ENCODE results near the gene EIF4G1.
"Not testable (repeated sequence)": the region's sequence is repeated elsewhere in the genome, so short reads cannot be mapped to it uniquely, and the experiment has no call there.

The EIF4G1 gene

DNA sequence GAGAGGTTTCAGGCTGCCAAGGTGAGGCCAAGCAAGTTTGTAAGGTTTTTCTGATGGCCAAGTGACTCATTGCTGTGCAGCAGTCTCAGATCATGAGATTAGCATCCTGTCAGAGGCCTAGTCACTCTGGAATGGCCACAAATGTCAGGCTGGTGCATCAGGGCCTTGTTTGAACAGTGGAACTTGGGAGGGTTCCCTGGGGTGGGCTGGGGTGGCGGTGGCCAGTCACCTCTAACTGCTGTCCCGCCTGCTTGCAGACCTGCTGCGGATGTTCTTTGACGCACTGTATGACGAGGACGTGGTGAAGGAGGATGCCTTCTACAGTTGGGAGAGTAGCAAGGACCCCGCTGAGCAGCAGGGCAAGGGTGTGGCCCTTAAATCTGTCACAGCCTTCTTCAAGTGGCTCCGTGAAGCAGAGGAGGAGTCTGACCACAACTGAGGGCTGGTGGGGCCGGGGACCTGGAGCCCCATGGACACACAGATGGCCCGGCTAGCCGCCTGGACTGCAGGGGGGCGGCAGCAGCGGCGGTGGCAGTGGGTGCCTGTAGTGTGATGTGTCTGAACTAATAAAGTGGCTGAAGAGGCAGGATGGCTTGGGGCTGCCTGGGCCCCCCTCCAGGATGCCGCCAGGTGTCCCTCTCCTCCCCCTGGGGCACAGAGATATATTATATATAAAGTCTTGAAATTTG is 20.2 kb downstream of the EIF4G1 start:
- DNase-seq (ENCODE audit: low read depth) = no peak

DNA sequence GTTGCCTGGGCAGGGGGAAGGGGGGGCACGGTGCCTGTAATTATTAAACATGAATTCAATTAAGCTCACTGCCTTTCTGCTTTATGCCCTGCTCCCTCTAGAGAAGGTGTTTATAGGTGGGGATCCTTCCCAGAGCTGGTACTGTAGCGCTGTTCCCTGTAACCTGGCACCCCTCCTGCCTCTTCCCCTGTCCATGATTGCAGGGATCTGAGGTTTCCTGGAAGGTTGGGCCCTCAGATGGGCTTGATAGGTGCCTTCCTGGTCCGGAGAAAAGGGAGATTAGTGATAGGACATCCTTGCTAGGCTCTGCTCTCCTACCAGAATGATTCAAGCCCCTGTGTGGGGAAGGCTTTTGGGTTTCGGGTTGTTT is 20.9 kb downstream of the EIF4G1 start:
- no peak for DNase-seq (ENCODE audit: low read depth)

DNA sequence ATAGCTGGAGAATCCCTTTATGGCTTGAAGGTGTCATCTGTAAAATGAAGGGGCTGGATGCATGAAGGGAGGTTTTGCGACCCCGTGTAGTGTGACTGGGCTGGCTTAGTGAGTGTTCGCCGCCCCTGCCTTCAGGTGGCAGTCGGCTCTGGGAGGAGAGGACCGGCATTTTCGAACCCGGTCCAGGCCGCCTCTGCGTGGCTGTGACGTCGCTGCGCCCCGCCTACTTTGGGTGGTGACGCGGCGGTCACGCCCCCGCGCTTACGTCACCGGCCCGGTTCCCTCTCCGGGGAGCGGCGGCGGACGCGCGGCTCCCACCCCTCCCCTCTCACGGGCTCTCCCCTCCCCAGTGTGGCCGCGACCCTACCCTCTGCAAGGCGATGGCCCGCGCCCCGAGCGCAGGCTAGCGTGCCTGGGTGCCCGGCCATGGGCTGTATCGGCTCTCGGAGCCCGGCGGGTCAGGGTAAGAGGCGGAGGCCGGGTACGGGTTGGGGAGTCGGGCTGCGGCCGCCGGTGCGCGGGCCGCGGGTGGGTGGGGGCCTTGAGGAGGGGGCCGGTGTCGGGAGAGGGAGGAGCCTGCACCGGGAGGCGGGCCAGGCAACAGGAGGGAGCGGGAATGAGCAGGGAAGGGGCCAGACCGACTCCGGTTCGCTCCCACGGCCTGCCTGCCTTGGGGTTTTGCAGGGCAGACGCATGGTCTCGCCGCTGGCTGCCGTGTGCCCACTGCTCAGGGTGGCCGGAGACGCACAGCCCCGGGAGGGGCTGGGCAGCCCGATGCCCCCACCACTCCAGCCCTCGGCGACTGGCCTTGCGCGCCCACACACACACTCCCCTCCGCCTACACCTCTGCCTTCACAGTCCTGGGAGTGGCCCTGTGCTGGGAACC is 21.5 kb downstream of the EIF4G1 start:
- no peak for DNase-seq (ENCODE audit: low read depth)

DNA sequence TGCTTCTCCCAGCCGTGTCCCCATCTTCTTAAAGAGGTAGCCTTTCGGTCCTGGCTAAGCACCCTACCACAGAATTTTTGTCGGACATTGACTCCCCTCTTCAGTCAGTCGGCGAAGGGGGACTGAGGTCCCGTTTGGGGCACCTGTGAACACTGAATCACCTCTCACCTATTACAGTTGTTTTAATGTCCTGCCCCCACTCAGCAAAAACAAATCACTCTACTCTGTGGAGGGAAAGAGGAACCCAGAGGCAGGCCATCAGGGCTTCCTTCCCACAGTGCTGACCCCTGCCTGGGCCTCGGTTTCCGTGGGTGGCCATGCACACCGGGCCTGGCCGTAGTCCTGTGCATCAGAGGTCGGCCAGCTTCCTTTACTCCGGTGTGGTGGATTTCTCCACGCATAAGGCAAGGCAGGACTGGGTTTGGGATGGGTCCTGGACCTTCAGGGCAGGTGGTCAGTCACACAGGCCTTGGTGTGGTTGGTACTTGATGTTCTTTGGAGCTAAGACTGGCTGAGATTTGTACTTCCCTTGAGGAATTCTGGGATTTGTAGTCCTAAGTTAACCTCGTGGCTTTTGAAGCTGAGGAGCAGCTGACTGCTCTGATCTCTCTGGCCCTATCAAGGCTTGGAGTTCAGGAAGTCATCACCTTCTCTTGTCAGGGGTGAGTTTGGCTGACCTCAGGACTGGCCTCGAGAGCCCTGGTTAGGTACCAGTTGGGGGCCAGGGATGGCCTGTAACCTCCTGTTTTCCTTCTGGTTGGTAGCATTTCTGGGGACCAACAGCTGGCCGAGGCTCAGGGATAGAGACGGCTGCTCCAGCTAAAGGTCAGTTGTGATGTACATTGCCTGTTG is 22.4 kb downstream of the EIF4G1 start:
- no peak for DNase-seq (ENCODE audit: low read depth)

DNA sequence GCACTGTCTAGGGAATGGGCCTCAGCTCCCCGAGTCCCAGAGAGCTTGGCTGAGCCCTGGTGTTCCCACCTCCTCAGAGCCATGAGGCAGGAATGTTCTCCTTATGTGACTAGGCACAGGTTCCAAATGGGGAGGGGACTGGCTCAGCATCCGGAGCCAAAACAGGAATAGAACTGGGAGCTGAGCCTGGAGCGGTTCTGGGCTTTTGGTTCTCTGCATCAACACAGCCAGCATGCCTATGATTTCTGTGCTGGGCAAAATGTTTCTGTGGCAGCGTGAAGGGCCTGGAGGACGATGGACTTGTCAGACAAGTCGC is 23.0 kb downstream of the EIF4G1 start, which contains the start of gene FAM131A:
Gene FAM131A (plus strand): TSS at position 202 of the 316 bp plus-strand sequence. CDS start 31 bp downstream, at position 233.
- no peak for DNase-seq (ENCODE audit: low read depth)

DNA sequence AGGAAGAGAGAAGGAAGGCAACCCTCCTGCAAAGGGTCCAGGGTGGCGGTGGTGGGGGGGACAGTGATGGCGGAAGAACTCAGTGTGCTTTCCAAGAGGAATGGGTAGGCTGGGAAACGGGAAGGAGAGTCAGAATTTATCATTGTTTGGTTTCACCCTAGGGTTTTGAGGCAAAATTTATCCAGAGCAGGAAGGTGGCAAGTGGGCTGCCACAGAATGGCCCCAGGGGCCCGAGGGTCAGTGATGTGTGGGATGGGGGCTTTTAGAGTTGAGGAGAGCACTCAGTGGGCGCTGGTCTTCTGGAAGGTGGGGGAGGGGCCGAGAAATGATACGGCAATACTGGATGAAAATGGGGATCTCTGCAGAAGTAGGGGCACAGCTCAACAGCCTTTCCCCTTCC is 23.6 kb downstream of the EIF4G1 start:
- DNase-seq (ENCODE audit: low read depth) = no peak

DNA sequence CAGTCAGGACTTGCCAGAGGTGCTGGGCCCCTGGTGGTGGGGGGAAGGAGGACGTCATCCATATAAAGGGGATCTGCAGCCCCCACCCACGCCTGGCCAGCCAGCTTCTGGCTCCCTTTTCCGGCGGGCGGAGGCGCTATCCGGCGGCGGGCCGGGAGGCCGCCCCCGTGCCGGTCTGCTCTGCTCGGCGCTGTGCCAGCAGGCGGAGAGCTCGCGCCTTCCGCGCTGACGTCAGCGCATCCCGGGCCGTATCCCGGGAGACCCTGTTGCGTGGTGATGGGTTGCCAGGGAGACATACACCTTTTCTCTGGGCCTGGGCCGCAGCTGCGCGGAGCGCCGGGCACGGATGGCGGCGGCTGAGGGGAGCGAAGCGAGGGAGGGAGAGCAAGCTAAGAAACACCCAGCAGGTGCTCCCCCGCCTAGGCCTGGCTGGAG is 24.1 kb downstream of the EIF4G1 start:
- DNase-seq (ENCODE audit: low read depth) = no peak

DNA sequence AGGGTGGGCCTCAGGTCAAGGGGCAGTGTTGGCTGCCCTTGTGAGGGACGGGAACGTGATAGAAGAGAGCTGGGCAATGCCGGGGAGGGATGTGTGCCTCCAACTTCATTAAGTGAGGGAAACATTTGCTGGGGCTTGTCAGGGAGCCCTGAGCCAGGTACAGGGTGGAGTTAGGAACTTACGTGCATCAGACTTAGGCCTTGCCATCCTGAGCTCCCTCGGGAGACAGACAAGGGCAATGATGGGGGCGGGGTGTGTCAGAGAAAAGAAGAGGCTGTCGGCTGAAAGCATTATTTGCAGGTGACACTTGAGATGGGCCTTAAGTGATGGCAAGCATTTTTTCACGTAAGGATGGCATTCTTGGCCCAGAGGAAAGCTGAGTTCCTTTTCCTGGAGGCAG is 24.6 kb downstream of the EIF4G1 start:
- no peak for DNase-seq (ENCODE audit: low read depth)

DNA sequence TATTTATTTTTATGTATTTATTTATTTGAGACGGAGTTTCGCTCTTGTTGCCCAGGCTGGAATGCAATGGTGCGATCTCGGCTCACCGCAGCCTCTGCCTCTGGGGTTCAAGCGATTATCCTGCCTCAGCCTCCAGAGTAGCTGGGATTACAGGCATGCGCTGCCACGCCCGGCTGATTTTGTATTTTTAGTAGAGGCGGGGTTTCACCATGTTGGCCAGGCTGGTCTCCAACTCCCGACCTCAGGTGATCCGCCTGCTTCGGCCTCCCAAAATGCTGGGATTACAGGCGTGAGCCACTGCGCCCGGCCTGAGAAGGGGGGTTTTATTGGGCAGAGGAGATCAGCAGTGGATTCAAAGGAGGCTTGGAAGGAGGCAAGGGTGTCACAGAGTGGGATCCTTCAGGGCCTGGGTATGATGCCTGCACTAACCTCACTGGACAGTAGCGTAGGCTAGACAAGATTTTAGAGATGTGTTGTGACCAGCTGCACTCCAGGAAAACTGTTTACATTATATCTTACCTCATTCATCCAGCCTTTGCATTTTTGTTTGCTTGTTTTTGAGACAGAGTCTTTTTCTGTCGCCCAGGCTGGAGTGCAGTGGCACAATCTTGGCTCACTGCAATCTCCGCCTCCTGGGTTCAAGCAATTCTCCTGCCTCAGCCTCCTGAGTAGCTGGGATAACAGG is 25.2 kb downstream of the EIF4G1 start:
- not testable (repeated sequence) for DNase-seq (ENCODE audit: low read depth)

DNA sequence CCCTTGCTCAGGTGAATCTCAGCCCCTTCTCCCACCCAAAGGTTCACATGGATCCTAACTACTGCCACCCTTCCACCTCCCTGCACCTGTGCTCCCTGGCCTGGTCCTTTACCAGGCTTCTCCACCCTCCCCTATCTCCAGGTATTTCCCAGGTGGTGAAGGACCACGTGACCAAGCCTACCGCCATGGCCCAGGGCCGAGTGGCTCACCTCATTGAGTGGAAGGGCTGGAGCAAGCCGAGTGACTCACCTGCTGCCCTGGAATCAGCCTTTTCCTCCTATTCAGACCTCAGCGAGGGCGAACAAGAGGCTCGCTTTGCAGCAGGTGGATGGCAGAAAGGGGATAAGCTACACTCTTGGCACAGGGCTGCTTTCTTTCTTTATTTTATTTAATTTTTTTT is 27.5 kb downstream of the EIF4G1 start:
- no peak for DNase-seq (ENCODE audit: low read depth)

DNA sequence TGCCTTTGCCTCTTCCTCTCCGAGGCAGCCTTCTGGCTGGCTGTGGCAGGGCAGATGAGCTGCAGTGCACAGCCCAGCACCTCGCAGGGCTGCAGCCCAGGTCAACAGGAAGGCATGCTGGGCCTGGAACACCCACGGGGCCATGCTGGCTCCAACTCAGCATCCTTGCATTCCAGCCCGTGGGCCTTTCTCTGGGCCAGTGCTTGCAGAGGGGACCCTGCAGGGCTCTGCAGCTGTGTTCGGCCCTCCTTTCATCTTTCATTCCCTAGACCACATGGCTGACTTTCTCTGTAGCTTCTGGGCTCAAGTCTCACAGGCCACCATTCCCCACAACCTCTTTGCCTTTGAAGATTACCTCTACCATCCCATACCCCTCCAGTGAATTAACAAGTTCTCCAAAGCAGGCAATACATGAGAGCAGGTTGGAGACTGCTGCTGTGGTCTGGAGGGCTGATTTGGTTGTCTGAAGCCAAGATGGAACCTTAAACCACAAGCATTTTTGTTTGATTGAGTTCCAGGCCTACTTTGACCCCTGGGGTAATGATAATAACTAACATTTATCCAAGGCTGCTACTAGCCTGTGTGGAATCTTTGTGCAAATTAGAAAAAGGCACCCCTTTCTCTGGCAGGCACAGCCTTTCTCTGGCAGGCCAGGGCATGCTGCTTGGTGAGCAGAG is 28.9 kb downstream of the EIF4G1 start:
- DNase-seq (ENCODE audit: low read depth) = no peak

DNA sequence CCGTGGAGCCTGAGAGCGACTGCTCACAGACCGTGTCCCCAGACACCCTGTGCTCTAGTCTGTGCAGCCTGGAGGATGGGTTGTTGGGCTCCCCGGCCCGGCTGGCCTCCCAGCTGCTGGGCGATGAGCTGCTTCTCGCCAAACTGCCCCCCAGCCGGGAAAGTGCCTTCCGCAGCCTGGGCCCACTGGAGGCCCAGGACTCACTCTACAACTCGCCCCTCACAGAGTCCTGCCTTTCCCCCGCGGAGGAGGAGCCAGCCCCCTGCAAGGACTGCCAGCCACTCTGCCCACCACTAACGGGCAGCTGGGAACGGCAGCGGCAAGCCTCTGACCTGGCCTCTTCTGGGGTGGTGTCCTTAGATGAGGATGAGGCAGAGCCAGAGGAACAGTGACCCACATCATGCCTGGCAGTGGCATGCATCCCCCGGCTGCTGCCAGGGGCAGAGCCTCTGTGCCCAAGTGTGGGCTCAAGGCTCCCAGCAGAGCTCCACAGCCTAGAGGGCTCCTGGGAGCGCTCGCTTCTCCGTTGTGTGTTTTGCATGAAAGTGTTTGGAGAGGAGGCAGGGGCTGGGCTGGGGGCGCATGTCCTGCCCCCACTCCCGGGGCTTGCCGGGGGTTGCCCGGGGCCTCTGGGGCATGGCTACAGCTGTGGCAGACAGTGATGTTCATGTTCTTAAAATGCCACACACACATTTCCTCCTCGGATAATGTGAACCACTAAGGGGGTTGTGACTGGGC is 30.3 kb downstream of the EIF4G1 start:
- DNase-seq (ENCODE audit: low read depth) = no peak

DNA sequence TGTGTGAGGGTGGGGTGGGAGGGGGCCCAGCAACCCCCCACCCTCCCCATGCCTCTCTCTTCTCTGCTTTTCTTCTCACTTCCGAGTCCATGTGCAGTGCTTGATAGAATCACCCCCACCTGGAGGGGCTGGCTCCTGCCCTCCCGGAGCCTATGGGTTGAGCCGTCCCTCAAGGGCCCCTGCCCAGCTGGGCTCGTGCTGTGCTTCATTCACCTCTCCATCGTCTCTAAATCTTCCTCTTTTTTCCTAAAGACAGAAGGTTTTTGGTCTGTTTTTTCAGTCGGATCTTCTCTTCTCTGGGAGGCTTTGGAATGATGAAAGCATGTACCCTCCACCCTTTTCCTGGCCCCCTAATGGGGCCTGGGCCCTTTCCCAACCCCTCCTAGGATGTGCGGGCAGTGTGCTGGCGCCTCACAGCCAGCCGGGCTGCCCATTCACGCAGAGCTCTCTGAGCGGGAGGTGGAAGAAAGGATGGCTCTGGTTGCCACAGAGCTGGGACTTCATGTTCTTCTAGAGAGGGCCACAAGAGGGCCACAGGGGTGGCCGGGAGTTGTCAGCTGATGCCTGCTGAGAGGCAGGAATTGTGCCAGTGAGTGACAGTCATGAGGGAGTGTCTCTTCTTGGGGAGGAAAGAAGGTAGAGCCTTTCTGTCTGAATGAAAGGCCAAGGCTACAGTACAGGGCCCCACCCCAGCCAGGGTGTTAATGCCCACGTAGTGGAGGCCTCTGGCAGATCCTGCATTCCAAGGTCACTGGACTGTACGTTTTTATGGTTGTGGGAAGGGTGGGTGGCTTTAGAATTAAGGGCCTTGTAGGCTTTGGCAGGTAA is 31.1 kb downstream of the EIF4G1 start:
- DNase-seq (ENCODE audit: low read depth) = no peak

DNA sequence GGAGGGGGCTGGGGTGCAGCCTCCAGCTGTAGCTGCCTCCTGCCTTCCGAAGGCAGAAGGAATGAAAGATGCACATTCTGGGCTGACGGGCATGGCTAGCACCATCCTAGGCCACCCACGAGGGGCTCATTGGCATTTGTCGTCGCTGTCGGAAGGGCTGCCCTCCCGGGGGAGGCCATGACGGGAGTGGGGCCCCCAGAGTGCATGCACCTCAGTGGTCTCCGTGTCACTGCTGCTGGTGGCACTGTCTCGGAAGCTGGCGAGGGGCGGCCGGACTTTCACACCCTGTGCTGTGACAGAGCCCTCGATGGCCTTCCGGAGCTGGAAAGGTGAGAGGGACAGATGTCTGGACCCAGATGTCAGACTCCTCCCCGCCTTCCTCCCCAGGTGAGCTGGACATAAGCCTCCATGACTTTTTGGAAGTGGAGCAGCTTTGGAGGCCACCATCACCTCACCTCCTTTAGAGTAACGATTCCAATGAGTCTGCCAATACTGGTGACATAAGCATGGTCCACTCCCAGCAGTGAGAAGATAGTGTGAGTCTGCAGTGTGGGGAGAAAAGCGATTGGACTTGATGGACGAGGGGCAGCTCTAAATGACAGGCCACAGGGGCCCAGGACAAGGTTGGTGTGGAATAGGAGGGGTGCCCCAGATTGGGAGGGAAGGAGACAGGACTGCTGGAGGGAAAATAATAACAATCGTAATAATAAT is 32.2 kb downstream of the EIF4G1 start:
- no peak for DNase-seq (ENCODE audit: low read depth)

DNA sequence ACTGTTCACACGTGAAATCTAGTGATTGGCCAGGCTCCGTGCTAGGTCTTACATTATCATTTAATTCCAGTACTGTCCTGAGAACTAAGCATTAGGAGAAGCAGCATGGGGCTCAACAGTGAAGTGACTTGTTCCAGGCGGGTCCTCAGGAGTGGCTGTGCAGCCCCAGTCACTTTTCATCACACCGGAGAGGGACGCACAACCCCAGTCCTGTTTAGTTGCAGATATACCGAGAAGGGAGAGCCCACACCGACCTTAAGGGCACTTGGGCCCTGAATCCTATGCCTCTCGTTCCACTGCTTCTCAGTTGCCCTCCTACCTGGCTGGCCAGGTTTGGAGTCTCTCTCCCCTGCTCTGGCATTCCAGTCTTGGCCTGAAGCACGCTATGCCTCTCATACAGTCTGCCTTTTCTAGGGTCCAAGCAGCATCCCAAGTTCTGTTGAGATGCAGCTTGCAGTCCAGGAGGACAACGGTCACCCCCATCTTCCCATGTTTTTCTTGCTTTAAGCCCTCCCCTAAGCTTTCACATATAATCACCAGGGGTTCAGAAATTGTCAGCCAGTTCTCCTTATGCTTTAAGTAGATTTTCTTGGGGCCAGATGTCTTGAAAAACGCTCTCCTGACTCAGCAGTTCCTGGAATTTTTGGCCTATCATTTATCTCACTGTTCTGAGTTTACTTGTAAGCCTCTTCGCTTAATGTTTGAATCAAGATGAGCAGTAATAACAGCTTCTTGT is 33.1 kb downstream of the EIF4G1 start:
- DNase-seq (ENCODE audit: low read depth) = no peak

DNA sequence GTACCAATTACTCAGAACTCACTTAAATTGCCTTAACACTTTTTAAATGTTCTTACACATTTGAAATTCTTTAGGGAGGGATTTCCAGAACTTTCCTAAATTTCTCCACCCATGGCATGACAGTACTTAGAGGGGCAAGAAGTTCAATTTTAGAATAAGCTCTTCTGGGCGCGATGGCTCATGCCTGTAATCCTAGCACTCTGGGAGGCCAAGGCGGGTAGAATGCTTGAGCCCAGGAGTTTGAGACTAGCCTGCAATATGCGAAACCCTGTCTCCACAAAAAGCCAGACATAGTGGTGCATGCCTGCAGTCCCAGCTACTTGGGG is 33.6 kb downstream of the EIF4G1 start:
- no peak for DNase-seq (ENCODE audit: low read depth)

DNA sequence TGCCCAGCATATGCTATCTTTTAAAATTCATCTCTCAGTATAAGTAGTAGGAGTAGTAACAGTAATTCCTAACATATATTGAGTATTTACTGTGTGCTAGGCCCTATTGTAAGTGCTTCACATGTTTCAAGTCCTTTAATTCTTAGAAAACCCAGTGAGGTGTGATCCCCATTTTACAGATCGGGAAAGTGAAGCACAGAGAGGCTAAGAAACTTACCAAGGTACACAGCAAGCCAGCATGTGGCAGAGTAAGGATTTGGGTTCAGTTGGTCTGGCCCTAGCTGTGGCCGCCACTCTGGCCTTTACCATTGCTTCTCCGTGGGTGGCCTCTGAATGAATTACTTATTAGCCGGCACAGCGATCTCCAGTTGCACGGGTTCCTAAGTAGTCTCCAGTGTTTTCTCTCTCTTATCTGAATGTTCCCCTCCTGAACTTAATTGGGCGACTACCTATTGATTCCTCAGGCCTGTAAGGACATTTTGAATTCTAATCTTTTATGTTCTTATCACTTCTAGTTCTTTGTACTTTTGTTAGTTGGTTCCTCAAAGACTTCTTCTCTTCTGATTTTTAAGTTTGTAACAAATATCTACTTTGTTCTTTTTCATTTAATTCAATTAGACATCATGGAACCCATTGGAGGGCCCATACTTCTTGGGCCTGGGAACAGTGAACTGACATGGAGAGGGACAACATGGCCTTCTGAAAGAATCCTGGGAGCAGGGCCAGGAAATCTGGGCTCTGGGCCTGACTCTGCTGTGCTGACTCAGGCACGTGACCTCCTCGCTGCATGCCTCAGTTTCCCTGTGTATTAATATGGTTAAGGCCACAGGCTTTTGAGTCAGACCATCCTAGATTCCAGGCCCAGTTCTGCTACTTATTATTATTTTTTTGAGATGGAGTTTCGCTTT is 35.4 kb downstream of the EIF4G1 start:
- DNase-seq (ENCODE audit: low read depth) = no peak

DNA sequence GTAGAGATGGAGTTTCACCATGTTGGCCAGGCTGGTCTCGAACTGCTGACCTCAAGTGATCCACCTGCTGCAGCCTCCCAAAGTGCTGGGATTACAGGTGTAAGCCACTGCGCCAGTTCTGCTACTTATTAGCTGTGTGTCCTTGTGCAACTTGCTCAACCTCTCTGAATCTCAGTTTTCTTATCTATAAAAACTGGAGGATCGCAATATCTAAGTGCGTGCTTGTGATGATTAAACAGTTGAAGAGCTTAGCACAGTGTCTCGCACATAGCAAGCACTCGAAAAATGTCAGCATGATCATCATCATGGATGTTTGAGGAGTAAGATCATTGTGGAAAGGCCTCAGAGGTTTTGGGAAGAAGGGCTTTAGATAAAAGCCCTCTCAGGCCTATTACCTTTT is 36.2 kb downstream of the EIF4G1 start:
- DNase-seq (ENCODE audit: low read depth) = no peak
